HG03558 (cell line): ENCODE results near the gene PARD6G.

Experiments
- ATAC-seq: cut with Tn5 transposase; IDR thresholded peaks from one replicate; pipeline ENCODE4 v1.9.1; 2021; ENCODE audit warnings: moderate number of reproducible peaks; ENCODE audit not compliant: unreplicated experiment; ENCODE audit errors: extremely low read depth

Gene PARD6G

GRCh38 chr18:80157708-80158343, 89.5 kb downstream of the PARD6G start:
- ATAC-seq = no peak

GRCh38 chr18:80154293-80154692, 93.0 kb downstream of the PARD6G start:
- ATAC-seq = no peak

GRCh38 chr18:80149667-80150066, 97.6 kb downstream of the PARD6G start:
- no peak for ATAC-seq

- ATAC-seq = no peak
These were observed 98.8 kb downstream of the PARD6G start for GRCh38 chr18:80148326-80149199.

GRCh38 chr18:80147418-80148325, 99.6 kb downstream of the PARD6G start:
- peak; percentile 68 for ATAC-seq

GRCh38 chr18:80147037-80147417, 100.3 kb downstream of the PARD6G start:
- peak; percentile 9 for ATAC-seq

- ATAC-seq = no peak
These were observed 102.0 kb downstream of the PARD6G start for GRCh38 chr18:80145196-80145804.

- ATAC-seq = no peak
These were observed 103.4 kb downstream of the PARD6G start for GRCh38 chr18:80143881-80144280.

- ATAC-seq = no peak
These were observed 106.8 kb downstream of the PARD6G start for GRCh38 chr18:80140455-80140985.

- no peak for ATAC-seq
These were observed 109.3 kb downstream of the PARD6G start for GRCh38 chr18:80137976-80138375.

- ATAC-seq = no peak
These were observed 110.2 kb downstream of the PARD6G start for GRCh38 chr18:80137137-80137536.

GRCh38 chr18:80136679-80137078, 110.6 kb downstream of the PARD6G start:
- no peak for ATAC-seq

- no peak for ATAC-seq
These were observed 112.2 kb downstream of the PARD6G start for GRCh38 chr18:80135136-80135535.

- ATAC-seq = no peak
These were observed 114.2 kb downstream of the PARD6G start for GRCh38 chr18:80133124-80133523.

- no peak for ATAC-seq
These were observed 115.0 kb downstream of the PARD6G start for GRCh38 chr18:80132180-80132812.

GRCh38 chr18:80130555-80130954, 116.8 kb downstream of the PARD6G start:
- no peak for ATAC-seq

- ATAC-seq = no peak
These were observed 117.5 kb downstream of the PARD6G start for GRCh38 chr18:80129672-80130367.

- ATAC-seq = no peak
These were observed 119.7 kb downstream of the PARD6G start for GRCh38 chr18:80127635-80128034.

- ATAC-seq = no peak
These were observed 120.5 kb downstream of the PARD6G start for GRCh38 chr18:80126797-80127196.
